ENCODE measurements around the gene LPIN1. TPM values are rescaled to one million over a fixed set of nuclear protein-coding genes. Genes with fewer than 3 reads are reported as not detected.

Gene LPIN1
- total and polyA plus RNA-seq, 4 donors = 4.4 to 54.0 (median 23.0) TPM

DNA sequence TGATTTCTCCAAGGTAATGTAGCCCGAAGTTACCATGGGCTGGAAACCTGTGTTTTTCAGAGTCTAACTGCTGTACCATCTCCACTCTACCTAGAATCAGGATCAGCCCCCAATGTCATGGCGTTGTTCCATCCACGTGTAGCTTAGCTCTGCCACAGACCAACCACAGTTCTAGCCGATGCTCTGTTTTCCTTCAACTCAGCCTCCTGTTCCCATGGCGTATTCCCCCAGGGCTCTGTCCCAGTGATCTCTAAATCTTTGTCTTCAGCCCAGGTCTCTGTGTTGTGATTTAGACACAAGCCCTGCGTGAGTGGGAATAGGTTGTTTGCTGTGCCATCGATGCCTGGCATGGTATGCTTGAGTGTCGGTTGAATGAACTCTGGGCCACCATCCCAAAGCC is 53.4 kb downstream of the LPIN1 start:
- Histone ChIP-seq H3K9me3 (ENCODE audit: control insufficient read depth, low read length) (no peaks in the 10 kb centered on the region), H3K27ac (ENCODE audit: low read depth in 1 of 2, low read length in 2 of 2) (no peak overlapping the region), H3K36me3 (ENCODE audit: control insufficient read depth in 1 of 2, insufficient read depth in 2 of 2, low read length in 1 of 2) (peaks cover 10 to 22% of the 10 kb centered on the region in 2 donors), H3K4me3 (ENCODE audit: low read length in 2 of 2) (no peak overlapping the region), H3K4me1 (ENCODE audit: control insufficient read depth in 1 of 2, insufficient read depth in 2 of 2, low read length in 2 of 2) (no peaks in the 10 kb centered on the region), H3K27me3 (ENCODE audit: control insufficient read depth in 1 of 2, insufficient read depth in 2 of 2, low read length in 1 of 2) (no peaks in the 10 kb centered on the region)
- intact Hi-C loops (cut with DNase I) = no loop called here
- DNase-seq = no peak
- no peak for ATAC-seq (ENCODE audit: low FRiP score)
- 88 to 90% methylated on average over 8 of the region's 8 CpGs for WGBS, 2 donors

DNA sequence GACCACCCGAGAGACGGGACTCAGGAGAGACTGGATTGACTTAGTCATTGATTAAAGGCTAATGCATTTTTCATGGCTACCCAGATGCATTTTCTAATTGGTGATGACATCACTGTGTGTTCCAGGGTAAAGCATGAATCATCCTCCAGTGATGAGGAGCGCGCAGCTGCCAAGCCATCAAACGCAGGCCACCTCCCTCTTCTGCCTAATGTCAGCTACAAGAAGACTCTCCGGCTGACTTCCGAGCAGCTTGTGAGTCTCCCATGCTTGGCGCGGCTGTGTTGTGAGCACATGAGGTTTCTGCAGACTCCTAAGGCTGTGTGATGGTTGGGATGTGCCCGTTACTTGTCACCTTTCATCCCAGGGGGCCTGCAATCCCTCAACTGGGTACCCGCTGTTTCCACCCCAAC is 56.4 kb downstream of the LPIN1 start:
- peaks cover 5 to 21% of the 10 kb centered on the region in 2 donors for H3K36me3 ChIP-seq (ENCODE audit: control insufficient read depth in 1 of 2, insufficient read depth in 2 of 2, low read length in 1 of 2)
- intact Hi-C loops (cut with DNase I) = no loop called here
- 90% methylated on average over 11 of the region's 11 CpGs for WGBS, 2 donors
- no peak overlapping the region for H3K27ac ChIP-seq (ENCODE audit: low read depth in 1 of 2, low read length in 2 of 2)
- no peaks in the 10 kb centered on the region for H3K27me3 ChIP-seq (ENCODE audit: control insufficient read depth in 1 of 2, insufficient read depth in 2 of 2, low read length in 1 of 2)
- no peaks in the 10 kb centered on the region for H3K4me1 ChIP-seq (ENCODE audit: control insufficient read depth in 1 of 2, insufficient read depth in 2 of 2, low read length in 2 of 2)
- no peak for ATAC-seq (ENCODE audit: low FRiP score)
- H3K9me3 ChIP-seq (ENCODE audit: control insufficient read depth, low read length) = no peaks in the 10 kb centered on the region
- DNase-seq = no peak
- H3K4me3 ChIP-seq (ENCODE audit: low read length in 2 of 2) = no peak overlapping the region

DNA sequence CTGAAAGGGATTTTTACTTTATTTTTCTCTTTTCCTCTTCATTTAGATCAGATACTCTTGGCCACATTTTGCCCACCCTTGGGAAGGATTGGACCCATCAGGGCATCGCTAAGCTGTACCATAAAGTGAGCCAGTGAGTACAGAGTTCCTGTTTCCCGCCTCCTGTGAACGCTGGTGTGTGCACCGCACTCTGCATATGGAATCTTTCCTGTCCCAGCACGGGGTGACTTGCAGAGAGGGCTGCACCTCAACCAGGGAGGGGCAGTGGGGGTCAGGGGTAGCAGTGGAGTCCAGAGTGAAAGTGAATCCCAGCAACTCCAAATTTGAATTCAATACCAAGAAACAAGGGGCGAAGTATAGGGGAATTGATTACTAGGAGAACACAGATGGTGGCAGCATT is 58.6 kb downstream of the LPIN1 start:
- no peak for DNase-seq
- 94 to 95% methylated on average over 6 of the region's 6 CpGs for WGBS, 2 donors
- intact Hi-C loops (cut with DNase I) = no loop called here
- H3K9me3 ChIP-seq (ENCODE audit: control insufficient read depth, low read length) = no peaks in the 10 kb centered on the region
- no peak for ATAC-seq (ENCODE audit: low FRiP score)
- no peak overlapping the region for H3K27ac ChIP-seq (ENCODE audit: low read depth in 1 of 2, low read length in 2 of 2)
- H3K4me1 ChIP-seq (ENCODE audit: control insufficient read depth in 1 of 2, insufficient read depth in 2 of 2, low read length in 2 of 2) = no peaks in the 10 kb centered on the region
- no peaks in the 10 kb centered on the region for H3K27me3 ChIP-seq (ENCODE audit: control insufficient read depth in 1 of 2, insufficient read depth in 2 of 2, low read length in 1 of 2)
- H3K36me3 ChIP-seq (ENCODE audit: control insufficient read depth in 1 of 2, insufficient read depth in 2 of 2, low read length in 1 of 2) = peaks cover 5 to 19% of the 10 kb centered on the region in 2 donors
- H3K4me3 ChIP-seq (ENCODE audit: low read length in 2 of 2) = no peak overlapping the region

DNA sequence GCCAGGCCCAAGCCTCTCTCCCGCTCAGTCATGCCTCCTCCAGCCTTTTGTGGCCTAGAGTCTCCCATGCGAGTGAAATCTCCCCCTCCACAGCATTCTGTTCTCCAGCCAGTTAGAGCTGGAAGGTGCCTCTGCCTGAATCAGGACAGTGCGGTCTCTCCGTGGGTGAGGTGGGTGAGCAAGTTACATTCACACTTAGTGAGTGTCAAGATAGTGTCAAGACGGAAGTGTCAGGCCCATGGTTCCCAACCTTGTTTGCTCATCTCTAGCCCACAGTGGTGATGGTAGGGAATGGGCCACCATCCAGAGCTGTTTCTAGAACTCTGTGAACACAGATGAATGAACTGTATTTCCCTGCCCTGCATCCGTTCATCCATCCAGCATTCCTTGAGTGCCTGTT is 59.5 kb downstream of the LPIN1 start:
- Histone ChIP-seq H3K4me1 (ENCODE audit: control insufficient read depth in 1 of 2, insufficient read depth in 2 of 2, low read length in 2 of 2) (no peaks in the 10 kb centered on the region), H3K9me3 (ENCODE audit: control insufficient read depth, low read length) (no peaks in the 10 kb centered on the region), H3K36me3 (ENCODE audit: control insufficient read depth in 1 of 2, insufficient read depth in 2 of 2, low read length in 1 of 2) (peaks cover 5 to 19% of the 10 kb centered on the region in 2 donors), H3K27ac (ENCODE audit: low read depth in 1 of 2, low read length in 2 of 2) (no peak overlapping the region), H3K4me3 (ENCODE audit: low read length in 2 of 2) (no peak overlapping the region), H3K27me3 (ENCODE audit: control insufficient read depth in 1 of 2, insufficient read depth in 2 of 2, low read length in 1 of 2) (no peaks in the 10 kb centered on the region)
- DNase-seq (no peak), ATAC-seq (ENCODE audit: low FRiP score) (no peak)
- intact Hi-C loops (cut with DNase I) = no loop called here
- 93 to 95% methylated on average over 6 of the region's 6 CpGs for WGBS, 2 donors

DNA sequence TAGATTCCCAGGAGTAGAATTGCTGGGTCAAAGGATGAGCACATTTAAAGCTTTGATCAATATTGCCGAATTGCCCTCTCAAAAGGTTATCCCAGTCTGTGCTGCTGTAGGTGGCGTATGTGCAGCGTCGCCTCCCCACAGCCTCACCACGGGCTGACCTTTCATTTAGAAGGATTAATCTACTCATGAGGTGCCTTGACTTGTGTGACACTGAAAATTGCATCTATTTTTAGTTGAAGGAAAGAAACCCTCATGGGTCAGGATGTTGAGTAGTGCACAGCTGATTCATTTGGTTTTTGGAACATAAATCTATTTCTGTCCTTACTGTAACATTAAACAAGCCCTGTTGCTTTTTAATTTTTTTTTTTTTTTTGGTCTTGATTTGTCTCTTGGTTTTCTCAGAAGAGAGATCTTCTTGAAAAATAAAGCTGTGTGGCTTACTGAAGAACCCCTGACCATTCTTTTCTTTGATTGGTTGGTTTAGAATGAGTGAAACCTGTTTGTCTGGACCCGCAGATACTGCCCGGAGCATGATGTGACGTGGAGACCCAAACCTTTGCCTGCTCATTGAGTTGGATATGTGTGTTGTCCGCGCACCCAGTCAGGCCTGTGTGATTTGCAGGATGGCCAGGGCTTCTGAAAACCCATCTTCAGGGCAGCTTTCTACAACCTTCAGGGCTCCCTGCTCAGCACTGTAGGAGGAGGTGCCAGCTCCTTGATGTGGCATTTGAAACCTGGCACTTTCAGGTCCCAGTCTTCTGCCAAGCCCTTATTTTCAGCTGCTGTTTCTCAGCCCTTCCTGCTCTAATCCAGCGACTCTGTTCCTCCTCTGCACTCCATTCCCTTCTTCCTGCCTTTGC is 61.0 kb downstream of the LPIN1 start:
- Histone ChIP-seq H3K9me3 (ENCODE audit: control insufficient read depth, low read length) (no peaks in the 10 kb centered on the region), H3K27ac (ENCODE audit: low read depth in 1 of 2, low read length in 2 of 2) (no peak overlapping the region), H3K4me3 (ENCODE audit: low read length in 2 of 2) (no peak overlapping the region), H3K4me1 (ENCODE audit: control insufficient read depth in 1 of 2, insufficient read depth in 2 of 2, low read length in 2 of 2) (no peaks in the 10 kb centered on the region), H3K36me3 (ENCODE audit: control insufficient read depth in 1 of 2, insufficient read depth in 2 of 2, low read length in 1 of 2) (peaks cover 5 to 19% of the 10 kb centered on the region in 2 donors), H3K27me3 (ENCODE audit: control insufficient read depth in 1 of 2, insufficient read depth in 2 of 2, low read length in 1 of 2) (no peaks in the 10 kb centered on the region)
- no peak for ATAC-seq (ENCODE audit: low FRiP score)
- 78 to 81% methylated on average over 11 of the region's 11 CpGs for WGBS, 2 donors
- intact Hi-C loops (cut with DNase I) = no loop called here
- no peak for DNase-seq

DNA sequence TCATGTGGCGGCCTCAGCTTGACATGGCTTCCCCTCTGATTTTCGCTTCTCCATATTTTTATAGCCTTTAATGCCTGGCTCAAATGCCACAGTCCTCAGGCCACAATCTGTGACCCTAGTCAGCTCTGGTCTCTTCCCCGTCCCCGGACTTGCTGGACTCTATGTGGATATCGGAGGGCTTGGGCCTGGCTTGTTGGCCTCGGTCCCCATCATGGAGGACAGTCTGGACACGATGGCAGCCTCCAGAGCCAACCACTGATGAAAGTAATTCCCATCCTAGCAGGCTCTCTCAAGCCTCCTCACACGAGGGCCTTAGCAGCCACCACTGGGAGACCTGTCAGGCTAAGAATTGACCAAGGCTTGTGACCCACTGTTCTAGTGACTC is 61.6 kb downstream of the LPIN1 start:
- DNase-seq (no peak), ATAC-seq (ENCODE audit: low FRiP score) (no peak)
- no peak overlapping the region for H3K27ac ChIP-seq (ENCODE audit: low read depth in 1 of 2, low read length in 2 of 2)
- H3K4me1 ChIP-seq (ENCODE audit: control insufficient read depth in 1 of 2, insufficient read depth in 2 of 2, low read length in 2 of 2) = no peaks in the 10 kb centered on the region
- H3K36me3 ChIP-seq (ENCODE audit: control insufficient read depth in 1 of 2, insufficient read depth in 2 of 2, low read length in 1 of 2) = peaks cover 5 to 14% of the 10 kb centered on the region in 2 donors
- WGBS, 2 donors = 97% methylated on average over 8 of the region's 8 CpGs
- no peak overlapping the region for H3K4me3 ChIP-seq (ENCODE audit: low read length in 2 of 2)
- H3K9me3 ChIP-seq (ENCODE audit: control insufficient read depth, low read length) = no peaks in the 10 kb centered on the region
- intact Hi-C loops (cut with DNase I) = no loop called here
- no peaks in the 10 kb centered on the region for H3K27me3 ChIP-seq (ENCODE audit: control insufficient read depth in 1 of 2, insufficient read depth in 2 of 2, low read length in 1 of 2)

DNA sequence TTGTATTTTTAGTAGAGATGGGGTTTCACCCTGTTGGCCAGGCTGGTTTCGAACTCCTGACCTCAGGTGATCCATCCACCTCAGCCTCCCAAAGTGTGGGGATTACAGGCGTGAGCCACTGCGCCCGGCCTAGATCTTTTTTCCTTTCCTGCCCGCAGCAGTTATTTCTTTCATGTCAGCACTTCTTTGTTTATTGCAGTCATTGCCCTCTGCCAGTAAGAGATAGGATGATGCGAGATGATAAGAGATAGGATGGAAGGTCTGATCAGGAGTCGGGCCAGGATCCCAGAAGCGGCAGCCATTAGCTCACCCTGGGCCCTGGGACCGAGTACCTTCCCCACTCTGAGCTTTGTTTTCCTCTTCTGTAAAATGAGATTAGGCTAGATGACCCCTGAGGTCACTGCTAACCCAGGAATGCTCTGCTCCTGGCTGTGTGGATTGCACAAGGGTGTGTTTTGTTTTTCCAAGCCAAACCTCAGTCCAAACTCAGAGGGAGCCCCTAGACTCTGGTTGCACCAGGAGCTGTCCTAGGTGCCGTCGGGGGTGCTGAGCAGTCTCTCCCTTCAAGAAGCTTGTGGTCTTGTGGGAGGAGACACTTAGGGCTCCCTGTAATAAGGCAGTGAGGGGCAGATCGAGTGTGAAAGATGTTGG is 63.3 kb downstream of the LPIN1 start:
- H3K4me3 ChIP-seq (ENCODE audit: low read length in 2 of 2) = no peak overlapping the region
- DNase-seq (no peak), ATAC-seq (ENCODE audit: low FRiP score) (no peak)
- no peak overlapping the region for H3K27ac ChIP-seq (ENCODE audit: low read depth in 1 of 2, low read length in 2 of 2)
- H3K4me1 ChIP-seq (ENCODE audit: control insufficient read depth in 1 of 2, insufficient read depth in 2 of 2, low read length in 2 of 2) = no peaks in the 10 kb centered on the region
- no peaks in the 10 kb centered on the region for H3K27me3 ChIP-seq (ENCODE audit: control insufficient read depth in 1 of 2, insufficient read depth in 2 of 2, low read length in 1 of 2)
- 95 to 96% methylated on average over 12 of the region's 12 CpGs for WGBS, 2 donors
- no peaks in the 10 kb centered on the region for H3K9me3 ChIP-seq (ENCODE audit: control insufficient read depth, low read length)
- intact Hi-C loops (cut with DNase I) = no loop called here
- H3K36me3 ChIP-seq (ENCODE audit: control insufficient read depth in 1 of 2, insufficient read depth in 2 of 2, low read length in 1 of 2) = peaks cover 0 to 7% of the 10 kb centered on the region in 2 donors

DNA sequence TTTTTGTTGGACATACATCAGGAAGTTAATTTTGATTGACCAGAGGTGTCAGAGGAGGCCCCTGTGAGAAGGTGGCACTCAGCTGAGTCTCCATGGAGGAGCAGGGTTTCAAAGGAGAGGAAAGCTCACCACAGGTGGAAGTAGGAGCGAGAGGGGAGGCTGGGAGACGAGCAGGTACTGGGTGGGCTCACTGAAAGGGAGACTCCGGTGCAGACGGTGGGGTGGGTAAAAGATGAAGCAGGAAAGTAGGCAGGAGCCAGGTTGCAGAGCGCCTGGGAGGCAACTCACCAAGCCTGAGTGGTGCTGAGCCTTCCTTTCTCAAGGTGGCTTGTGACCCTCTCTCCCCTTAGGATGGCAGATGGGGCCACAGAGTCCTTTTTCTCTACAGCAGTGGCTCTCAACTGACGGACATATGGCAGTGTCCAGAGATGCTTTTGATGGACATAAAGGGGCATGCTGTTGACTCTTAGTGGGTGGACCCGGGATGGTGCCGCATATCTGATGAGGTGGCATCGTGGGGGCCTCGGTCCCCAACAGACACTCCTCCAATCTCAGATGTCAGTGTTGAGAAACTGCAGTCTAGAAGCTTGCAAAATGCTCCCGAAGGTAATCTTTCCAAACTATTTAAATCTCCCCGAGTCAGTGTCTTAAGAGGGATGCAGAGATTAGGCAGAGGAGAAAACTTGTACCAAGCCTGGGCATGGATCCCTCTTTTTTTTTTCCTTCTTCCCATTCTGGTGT is 64.0 kb downstream of the LPIN1 start:
- no peak for ATAC-seq (ENCODE audit: low FRiP score)
- no peak overlapping the region for H3K4me3 ChIP-seq (ENCODE audit: low read length in 2 of 2)
- H3K27ac ChIP-seq (ENCODE audit: low read depth in 1 of 2, low read length in 2 of 2) = no peak overlapping the region
- no peak for DNase-seq
- peaks cover 0 to 9% of the 10 kb centered on the region in 2 donors for H3K36me3 ChIP-seq (ENCODE audit: control insufficient read depth in 1 of 2, insufficient read depth in 2 of 2, low read length in 1 of 2)
- 79 to 81% methylated on average over 12 of the region's 12 CpGs for WGBS, 2 donors
- no peaks in the 10 kb centered on the region for H3K4me1 ChIP-seq (ENCODE audit: control insufficient read depth in 1 of 2, insufficient read depth in 2 of 2, low read length in 2 of 2)
- H3K9me3 ChIP-seq (ENCODE audit: control insufficient read depth, low read length) = no peaks in the 10 kb centered on the region
- no peaks in the 10 kb centered on the region for H3K27me3 ChIP-seq (ENCODE audit: control insufficient read depth in 1 of 2, insufficient read depth in 2 of 2, low read length in 1 of 2)
- intact Hi-C loops (cut with DNase I) = no loop called here
